HUES64 (cell line): ENCODE data around the gene CSNK2B.
A peak's percentile ranks its signal among the peaks of the same experiment; 100 is the strongest.

ENCODE experiments used
- H3K27ac ChIP-seq: 2 replicates; pipeline ENCODE4 v1.7.0; 2013; ENCODE audit warnings: low read depth, low read length, inconsistent platforms
- H3K27me3 ChIP-seq: 2 replicates; pipeline ENCODE4 v1.6.1; 2013; ENCODE audit warnings: mild to moderate bottlenecking, low read length; ENCODE audit not compliant: insufficient read depth
- H3K36me3 ChIP-seq: 2 replicates; pipeline ENCODE4 v1.6.1; 2013; ENCODE audit warnings: mild to moderate bottlenecking, low read length; ENCODE audit not compliant: insufficient read depth
- H3K4me1 ChIP-seq: 2 replicates; pipeline ENCODE4 v1.6.1; 2013; ENCODE audit warnings: mild to moderate bottlenecking, low read length, moderate library complexity; ENCODE audit not compliant: insufficient read depth
- H3K4me3 ChIP-seq: 2 replicates; pipeline ENCODE4 v1.5.1; 2013; ENCODE audit warnings: mild to moderate bottlenecking, low read length, moderate library complexity
- H3K9ac ChIP-seq: 2 replicates; pipeline ENCODE4 v1.6.1; 2013; ENCODE audit warnings: mild to moderate bottlenecking, low read depth, low read length
- H3K9me3 ChIP-seq: 2 replicates; pipeline ENCODE4 v1.6.1; 2013; ENCODE audit warnings: low read depth, low read length; ENCODE audit not compliant: insufficient read depth
- WGBS: fragments of 150-250, 120-280 bp; methylation state at CpG from one replicate; pipeline ENCODE4 v1.1.7; 2013; ENCODE audit warnings: missing lambda C conversion rate; 5-methylcytosine and 5-hydroxymethylcytosine counted together

The CSNK2B gene

DNA sequence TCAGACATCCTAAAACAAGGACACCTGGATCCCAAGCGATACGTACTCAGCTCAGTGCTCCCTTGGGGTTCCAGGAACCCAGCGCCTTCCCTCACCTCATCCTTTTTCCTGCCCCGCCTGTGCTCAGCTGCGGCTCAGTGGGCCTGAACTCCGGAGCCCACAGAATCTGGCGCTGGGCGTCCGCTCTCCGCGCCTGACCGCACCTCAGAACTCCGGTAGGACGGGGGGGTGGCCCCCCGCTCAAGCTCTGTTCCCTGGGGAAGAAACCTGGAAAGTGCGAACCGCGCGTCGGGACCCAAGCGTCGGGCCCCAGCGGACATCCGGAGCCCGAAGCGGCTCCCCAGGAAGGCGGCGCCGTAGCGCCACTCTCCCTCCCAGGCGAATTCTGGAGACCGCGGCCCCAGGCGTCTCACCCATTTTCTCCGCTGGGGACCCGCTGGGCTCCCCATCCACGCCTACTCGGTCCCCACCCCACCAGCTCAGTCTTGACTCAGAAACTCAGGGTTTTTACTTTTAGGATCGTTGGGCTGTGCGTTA is 15.3 kb downstream of the CSNK2B start:
- Histone ChIP-seq H3K27ac (no peak overlapping the region), H3K4me3 (peak overlapping the region; percentile 60), H3K36me3 (peaks cover 2% of the 10 kb centered on the region), H3K4me1 (no peaks in the 10 kb centered on the region), H3K9me3 (no peaks in the 10 kb centered on the region), H3K9ac (peak overlapping the region; percentile 31; the same call in 1 of the 2 replicates), H3K27me3 (peaks cover 20% of the 10 kb centered on the region)
- 1% methylated on average over 40 of the region's 40 CpGs for WGBS

DNA sequence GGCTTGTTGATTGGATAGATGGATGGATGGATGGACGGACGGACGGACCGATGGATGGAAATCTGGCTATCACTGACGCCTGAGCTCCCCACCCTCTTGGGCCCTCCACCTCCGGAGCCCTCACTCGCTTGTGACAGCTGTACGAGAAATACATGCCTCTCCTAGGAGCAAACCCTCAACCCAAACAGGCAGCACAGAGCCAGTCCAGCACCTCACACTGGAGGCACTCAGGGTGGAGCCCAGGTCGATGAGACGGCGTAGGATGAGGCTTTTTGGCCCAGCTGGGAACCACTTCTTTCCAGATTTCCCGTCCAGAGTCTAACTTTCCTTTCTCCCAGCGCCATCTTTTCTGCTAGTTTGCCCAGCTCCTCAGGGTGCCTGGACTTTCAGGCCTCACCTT is 17.7 kb downstream of the CSNK2B start:
- no peak overlapping the region for H3K9ac ChIP-seq
- H3K36me3 ChIP-seq: peaks cover 26% of the 10 kb centered on the region
- H3K9me3 ChIP-seq: no peaks in the 10 kb centered on the region
- no peaks in the 10 kb centered on the region for H3K4me1 ChIP-seq
- no peak overlapping the region for H3K27ac ChIP-seq
- 67% methylated on average over 13 of the region's 13 CpGs for WGBS
- H3K4me3 ChIP-seq: peak overlapping the region; percentile 65
- H3K27me3 ChIP-seq: peaks cover 20% of the 10 kb centered on the region

DNA sequence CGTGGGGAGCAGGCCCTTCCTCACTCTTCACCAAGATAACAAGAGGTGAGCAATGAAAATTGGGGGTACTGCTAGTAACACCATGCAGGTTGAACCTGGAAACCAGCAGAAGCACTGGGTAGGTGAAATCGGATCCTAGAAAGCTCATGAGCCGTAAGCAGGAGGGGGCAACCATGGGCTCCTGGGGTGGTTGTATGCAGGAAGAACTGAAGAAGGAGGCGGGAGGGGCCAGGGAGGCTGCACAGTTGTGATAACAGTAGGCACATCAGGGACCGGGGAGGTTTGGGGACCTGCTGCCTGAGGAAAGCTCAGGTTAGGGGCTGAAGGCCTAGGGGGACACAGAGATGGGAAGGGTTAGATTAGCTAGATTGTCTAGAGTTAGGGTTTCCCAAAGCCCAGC is 20.6 kb downstream of the CSNK2B start:
- Histone ChIP-seq H3K27me3 (peaks cover 13% of the 10 kb centered on the region), H3K9ac (no peak overlapping the region), H3K27ac (no peak overlapping the region), H3K9me3 (no peaks in the 10 kb centered on the region), H3K4me3 (no peak overlapping the region), H3K36me3 (peaks cover 50% of the 10 kb centered on the region), H3K4me1 (no peaks in the 10 kb centered on the region)
- 89% methylated on average over 5 of the region's 5 CpGs for WGBS

DNA sequence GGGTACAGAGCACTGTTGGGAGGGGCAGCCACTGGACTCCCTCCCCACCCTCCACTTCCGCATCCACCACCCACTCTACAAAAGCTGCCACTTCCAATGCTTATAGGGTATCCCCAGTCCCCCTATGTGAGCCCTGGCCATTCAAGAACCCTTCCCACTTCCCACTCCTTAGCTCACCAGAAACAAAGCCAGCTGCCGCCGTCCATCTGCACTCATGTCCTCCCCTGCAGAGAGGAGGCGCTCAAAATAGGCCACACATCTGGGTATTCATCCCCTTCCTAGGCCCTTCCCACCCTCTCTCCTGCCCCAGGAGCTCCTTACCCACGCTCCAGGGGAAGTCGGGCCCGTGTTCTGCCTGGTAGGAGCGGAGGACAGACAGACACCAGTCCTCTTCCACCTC is 21.4 kb downstream of the CSNK2B start:
- Histone ChIP-seq H3K9me3 (no peaks in the 10 kb centered on the region), H3K9ac (no peak overlapping the region), H3K27ac (no peak overlapping the region), H3K4me3 (no peak overlapping the region), H3K27me3 (peaks cover 5% of the 10 kb centered on the region), H3K4me1 (no peaks in the 10 kb centered on the region), H3K36me3 (peaks cover 57% of the 10 kb centered on the region)
- 87% methylated on average over 8 of the region's 8 CpGs for WGBS

DNA sequence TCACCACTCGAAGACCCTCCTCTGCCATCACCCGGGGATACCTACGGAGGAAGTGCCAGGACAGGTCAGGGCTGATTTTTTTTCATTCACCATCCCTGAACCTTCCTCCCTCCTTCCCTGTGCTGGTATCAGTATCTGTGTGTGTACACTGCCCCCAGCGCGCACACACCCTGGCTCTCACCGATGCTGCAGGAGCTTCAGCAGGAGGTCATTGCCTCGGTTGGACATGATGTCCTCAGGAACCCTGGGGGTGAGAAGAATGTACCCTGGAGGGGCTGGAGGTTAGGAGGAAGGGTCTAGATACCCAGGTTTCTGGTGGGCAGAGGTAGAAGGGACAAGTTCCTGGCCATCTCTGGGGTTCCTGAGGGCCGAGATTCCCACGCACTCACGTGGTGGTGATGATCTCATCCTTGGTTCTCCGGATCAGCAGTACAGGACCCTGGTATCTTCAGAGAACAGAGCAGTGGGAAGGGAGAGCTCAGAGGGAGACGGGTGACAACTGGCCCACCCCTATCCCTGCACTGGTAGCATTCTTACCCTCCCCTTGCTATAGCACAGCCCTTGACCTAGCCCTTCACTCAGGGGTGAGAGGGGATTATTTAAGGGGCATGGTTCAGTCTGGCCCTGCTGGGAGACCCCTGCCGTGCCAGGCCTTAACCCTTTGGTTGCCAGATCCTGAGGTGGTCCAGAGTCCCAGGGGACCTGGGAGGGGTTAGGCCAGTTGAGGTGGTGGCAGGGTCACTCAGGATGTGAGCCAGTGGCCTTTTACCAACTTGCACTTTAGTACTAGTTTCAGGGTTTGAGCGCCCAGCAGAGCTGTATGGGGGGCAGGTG is 22.2 kb downstream of the CSNK2B start:
- Histone ChIP-seq H3K27me3 (no peaks in the 10 kb centered on the region), H3K4me3 (no peak overlapping the region), H3K9ac (no peak overlapping the region), H3K27ac (no peak overlapping the region), H3K9me3 (no peaks in the 10 kb centered on the region), H3K4me1 (no peaks in the 10 kb centered on the region), H3K36me3 (peaks cover 62% of the 10 kb centered on the region)
- 83% methylated on average over 14 of the region's 14 CpGs for WGBS

DNA sequence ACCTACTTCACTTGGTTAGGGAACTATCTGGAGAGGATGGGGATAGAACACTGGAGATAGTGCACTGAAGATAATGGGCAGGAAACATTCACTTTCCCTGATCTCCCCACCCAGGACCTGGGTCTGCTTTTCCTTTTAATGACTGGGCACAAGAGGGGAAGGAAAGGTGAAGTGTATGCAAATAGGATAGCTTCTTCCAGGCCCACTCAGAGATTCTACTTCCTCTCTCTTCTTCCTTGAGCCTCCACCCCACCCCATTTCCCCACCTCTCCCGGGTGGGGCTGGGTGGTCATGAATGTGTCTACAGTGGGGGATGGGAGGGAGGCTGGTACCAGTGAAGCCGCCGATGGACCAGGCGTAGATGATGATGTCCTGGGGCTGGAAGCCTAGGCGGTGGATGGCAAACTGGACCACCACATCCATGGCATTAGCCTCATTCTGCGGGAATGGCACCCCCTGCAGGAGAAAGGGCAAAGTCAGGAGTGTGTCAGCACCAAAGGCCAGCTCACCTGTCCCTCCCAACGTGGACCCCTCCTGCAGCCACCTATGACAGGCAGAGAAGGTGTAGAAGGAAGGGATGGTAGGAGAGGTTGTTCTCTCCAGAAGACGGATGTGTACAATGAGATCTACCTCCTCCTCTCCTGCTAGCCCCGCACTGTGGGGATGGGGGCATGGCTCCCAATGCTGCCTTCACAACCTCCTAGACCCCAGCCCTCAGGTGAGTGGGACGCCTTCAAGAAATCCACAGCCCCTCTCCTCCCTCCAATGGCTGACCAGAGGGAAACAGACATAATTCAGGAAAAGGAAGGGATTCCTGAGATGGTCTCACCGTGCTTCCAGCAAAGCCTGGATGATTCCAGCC is 23.6 kb downstream of the CSNK2B start:
- H3K36me3 ChIP-seq: peaks cover 73% of the 10 kb centered on the region
- 89% methylated on average over 11 of the region's 11 CpGs for WGBS

DNA sequence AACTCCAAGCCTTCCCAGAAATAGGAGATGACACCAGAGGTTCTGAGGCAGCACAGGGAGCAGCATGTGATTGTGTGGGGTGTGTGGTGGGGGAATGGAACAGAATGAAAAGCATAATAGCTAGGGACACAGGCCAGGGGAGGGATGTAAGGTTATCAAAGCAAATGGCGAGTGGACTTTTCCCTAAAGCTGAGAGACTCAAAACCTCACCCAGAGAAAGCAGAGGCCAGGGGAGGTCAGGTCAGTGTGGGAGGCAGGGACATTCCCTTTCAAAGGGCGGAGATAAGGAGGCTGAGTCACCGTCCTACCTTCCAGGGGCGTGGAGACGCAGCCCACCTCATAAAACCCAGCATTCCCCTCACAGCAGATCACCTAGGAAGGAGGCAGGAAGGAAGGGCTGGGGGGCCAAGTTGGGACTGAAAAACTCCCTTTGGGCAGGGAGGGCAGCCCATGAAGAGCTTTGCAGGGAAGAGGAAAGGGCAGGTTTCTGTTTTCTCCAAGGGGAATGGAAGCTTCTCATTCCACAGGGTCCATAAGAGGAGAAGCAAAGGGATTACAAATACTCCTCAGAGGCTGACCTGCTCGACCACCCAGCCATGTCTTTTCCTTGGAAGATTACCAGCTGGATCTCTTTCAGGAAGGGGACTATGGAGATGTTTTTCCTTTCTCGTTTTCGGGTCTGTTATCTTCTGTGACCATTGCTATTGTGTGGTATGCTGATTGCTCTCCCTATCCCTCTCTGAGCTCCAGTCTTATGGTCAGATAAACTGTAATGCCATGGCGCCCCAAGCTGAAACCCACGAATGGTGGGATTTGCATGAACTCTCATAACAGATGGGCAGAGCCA is 24.6 kb downstream of the CSNK2B start:
- H3K4me3 ChIP-seq: no peak overlapping the region
- peaks cover 81% of the 10 kb centered on the region for H3K36me3 ChIP-seq
- H3K27ac ChIP-seq: no peak overlapping the region
- no peak overlapping the region for H3K9ac ChIP-seq
- H3K4me1 ChIP-seq: no peaks in the 10 kb centered on the region
- H3K27me3 ChIP-seq: no peaks in the 10 kb centered on the region
- 71% methylated on average over 8 of the region's 10 CpGs for WGBS
- H3K9me3 ChIP-seq: no peaks in the 10 kb centered on the region

More for the DNA sequence above, 23.6 kb downstream of the CSNK2B start:
- Histone ChIP-seq H3K4me3 (no peak overlapping the region), H3K9me3 (no peaks in the 10 kb centered on the region), H3K4me1 (no peaks in the 10 kb centered on the region), H3K9ac (no peak overlapping the region), H3K27me3 (no peaks in the 10 kb centered on the region), H3K27ac (no peak overlapping the region)

DNA sequence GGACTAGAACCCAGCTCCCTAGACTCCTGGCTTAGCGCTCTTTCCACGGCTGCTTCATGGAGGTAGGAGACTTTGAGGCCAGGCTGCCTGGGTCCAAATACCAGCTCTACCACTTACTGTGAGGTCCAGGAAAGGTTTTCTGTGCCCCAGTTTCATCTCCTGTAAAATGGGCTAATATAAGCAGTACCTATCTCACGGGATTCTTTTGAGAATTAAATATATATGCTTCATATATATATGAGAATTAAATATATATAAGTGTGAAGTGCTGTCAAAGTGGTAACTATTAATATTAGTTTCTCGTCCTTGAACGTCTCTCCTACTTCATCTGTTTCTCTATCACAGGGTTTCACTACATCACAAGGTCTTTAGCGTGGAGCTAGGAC is 25.2 kb downstream of the CSNK2B start:
- Histone ChIP-seq H3K36me3 (peaks cover 81% of the 10 kb centered on the region), H3K4me1 (no peaks in the 10 kb centered on the region), H3K27me3 (no peaks in the 10 kb centered on the region), H3K4me3 (no peak overlapping the region), H3K9me3 (no peaks in the 10 kb centered on the region), H3K9ac (no peak overlapping the region), H3K27ac (no peak overlapping the region)
- WGBS: 94% methylated on average over 5 of the region's 6 CpGs

DNA sequence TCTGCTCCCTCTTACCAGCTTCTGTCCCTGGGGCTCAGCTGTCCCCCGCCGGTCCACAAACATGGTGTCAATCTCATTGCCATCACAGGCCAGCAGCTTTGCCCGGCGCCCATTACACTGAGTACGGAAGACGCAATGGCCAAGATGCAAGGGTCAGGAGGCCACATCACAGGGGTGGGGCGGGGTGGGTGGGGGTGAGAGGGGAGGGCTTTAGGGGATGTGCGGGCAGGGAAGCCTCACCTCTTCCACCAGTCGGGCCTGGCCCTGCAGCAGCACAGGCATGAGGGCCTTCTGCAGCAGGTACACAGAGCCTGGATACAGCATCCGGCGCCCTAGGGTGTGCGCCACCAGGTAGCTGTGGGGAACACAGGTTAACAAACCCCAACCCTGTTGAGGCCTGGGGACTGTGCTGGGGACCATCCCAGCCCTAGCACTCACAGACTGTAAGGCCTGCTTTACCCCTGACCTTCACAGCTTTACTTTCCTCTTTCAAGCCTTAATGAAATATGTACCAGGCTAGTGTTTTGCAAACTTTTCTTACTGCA is 25.8 kb downstream of the CSNK2B start:
- H3K4me3 ChIP-seq: no peak overlapping the region
- H3K27me3 ChIP-seq: no peaks in the 10 kb centered on the region
- no peaks in the 10 kb centered on the region for H3K4me1 ChIP-seq
- no peak overlapping the region for H3K9ac ChIP-seq
- no peaks in the 10 kb centered on the region for H3K9me3 ChIP-seq
- no peak overlapping the region for H3K27ac ChIP-seq
- 93% methylated on average over 12 of the region's 12 CpGs for WGBS
- peaks cover 77% of the 10 kb centered on the region for H3K36me3 ChIP-seq

DNA sequence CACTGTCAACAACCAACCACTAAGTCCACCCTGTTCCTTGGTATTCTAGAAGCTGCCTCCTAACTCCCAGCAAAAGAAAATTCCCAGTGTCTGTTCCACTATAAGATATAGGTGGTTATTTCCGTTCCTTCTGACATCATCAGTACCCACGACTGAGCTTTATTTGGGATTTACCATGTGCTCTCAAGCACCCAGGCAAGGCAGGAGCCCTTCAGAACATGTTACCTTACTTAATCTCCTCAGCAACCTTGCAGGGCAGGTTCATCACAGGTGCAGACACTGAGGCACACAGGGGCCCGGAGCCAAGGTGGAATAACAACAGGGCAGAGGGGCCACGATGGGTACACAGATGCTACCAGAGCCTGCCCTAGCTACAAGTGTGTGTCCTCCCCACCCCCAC is 26.5 kb downstream of the CSNK2B start:
- Histone ChIP-seq H3K27me3 (no peaks in the 10 kb centered on the region), H3K4me1 (no peaks in the 10 kb centered on the region), H3K9me3 (no peaks in the 10 kb centered on the region), H3K27ac (no peak overlapping the region), H3K4me3 (no peak overlapping the region), H3K36me3 (peaks cover 77% of the 10 kb centered on the region), H3K9ac (no peak overlapping the region)
- 96% methylated on average over 4 of the region's 4 CpGs for WGBS
